GM12891 (cell line): Measurements from ENCODE around the gene MRPS12.

ENCODE experiments used
- DNase-seq: peaks from one replicate; pipeline ENCODE4 v3.0.0; 2011; ENCODE audit warnings: low spot score; ENCODE audit not compliant: insufficient read length
- FAIRE-seq: peaks from 2 replicates; lab custom pipeline; 2011; peaks lifted over from hg19 to GRCh38; lab: Jason Lieb, UNC
- PAX5 ChIP-seq: IDR thresholded peaks from 2 replicates; pipeline ENCODE4 v1.6.1; 2011; ENCODE audit warnings: low read length, moderate library complexity, mild to moderate bottlenecking; ENCODE audit not compliant: insufficient read depth, severe bottlenecking
- POLR2A ChIP-seq: IDR thresholded peaks from 2 replicates; pipeline ENCODE4 v1.6.1; 2011; ENCODE audit warnings: low read depth, low read length, control low read depth
- POLR2AphosphoS5 ChIP-seq: IDR thresholded peaks from 2 replicates; pipeline ENCODE4 v1.6.1; 2011; ENCODE audit warnings: low read depth, low read length, control low read depth
- POU2F2 ChIP-seq: IDR thresholded peaks from 2 replicates; pipeline ENCODE4 v1.6.1; 2011; ENCODE audit warnings: low read depth, mild to moderate bottlenecking, control low read depth, low read length, moderate library complexity
- SPI1 ChIP-seq: IDR thresholded peaks from 2 replicates; pipeline ENCODE4 v1.6.1; 2011; ENCODE audit warnings: low read depth, low read length, control low read depth
- TAF1 ChIP-seq: IDR thresholded peaks from 2 replicates; pipeline ENCODE4 v1.6.1; 2011; ENCODE audit warnings: low read depth, low read length, control low read depth

MRPS12 gene

DNA sequence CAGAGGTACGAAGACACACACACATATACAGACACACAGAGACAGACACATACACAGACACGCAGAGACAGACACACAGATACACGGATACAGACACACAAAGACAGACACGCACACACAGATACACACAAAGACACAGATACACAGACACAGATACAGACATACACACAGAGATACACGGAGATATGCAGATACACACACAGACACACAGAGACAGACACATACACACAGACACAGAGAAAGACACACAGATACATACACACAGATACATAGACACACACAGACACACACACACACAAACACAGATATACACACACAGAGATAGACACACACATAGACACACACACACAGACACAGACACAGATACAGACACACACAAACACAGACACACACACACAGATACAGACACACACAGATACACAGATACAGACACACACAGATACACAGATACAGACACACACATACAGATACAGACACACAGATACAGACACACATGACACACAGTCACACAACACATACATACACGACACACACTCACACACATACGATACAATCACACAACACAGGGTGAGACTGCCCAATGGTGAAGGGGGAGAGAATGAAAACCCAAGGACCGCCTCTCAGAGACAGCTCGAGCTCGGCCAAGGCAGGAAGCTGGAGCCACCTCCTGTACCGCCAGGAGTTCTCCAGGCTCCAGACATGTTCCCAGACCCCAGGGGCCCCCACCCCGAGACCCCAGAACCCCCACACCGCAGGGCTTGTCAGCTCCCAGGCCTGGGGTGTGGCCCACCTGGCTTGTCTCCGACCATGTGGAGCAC, 9.9 kb upstream of the MRPS12 start:
- DNase-seq (no peak), FAIRE-seq (peak; percentile 73)
- TF ChIP-seq SPI1 = no peak
- TF ChIP-seq PAX5 = no peak
- peak; percentile 5; the same call in 1 of the 2 replicates for TF ChIP-seq POLR2AphosphoS5

GRCh38 chr19:38921420-38922274, 9.1 kb upstream of the MRPS12 start:
- DNase-seq = no peak
- no peak for FAIRE-seq
- TF ChIP-seq POU2F2 (no peak), POLR2AphosphoS5 (no peak; the same call in 1 of the 2 replicates), POLR2A (no peak), TAF1 (no peak), SPI1 (no peak), PAX5 (no peak)

- FAIRE-seq (no peak), DNase-seq (no peak)
- TF ChIP-seq POU2F2 (no peak), SPI1 (no peak), POLR2A (no peak), TAF1 (no peak), PAX5 (no peak), POLR2AphosphoS5 (no peak)
Measured at GRCh38 chr19:38922482-38922881, 8.3 kb upstream of the MRPS12 start.

GRCh38 chr19:38924388-38924787, 6.4 kb upstream of the MRPS12 start:
- TF ChIP-seq POU2F2 = no peak
- no peak for FAIRE-seq
- no peak for DNase-seq

DNA sequence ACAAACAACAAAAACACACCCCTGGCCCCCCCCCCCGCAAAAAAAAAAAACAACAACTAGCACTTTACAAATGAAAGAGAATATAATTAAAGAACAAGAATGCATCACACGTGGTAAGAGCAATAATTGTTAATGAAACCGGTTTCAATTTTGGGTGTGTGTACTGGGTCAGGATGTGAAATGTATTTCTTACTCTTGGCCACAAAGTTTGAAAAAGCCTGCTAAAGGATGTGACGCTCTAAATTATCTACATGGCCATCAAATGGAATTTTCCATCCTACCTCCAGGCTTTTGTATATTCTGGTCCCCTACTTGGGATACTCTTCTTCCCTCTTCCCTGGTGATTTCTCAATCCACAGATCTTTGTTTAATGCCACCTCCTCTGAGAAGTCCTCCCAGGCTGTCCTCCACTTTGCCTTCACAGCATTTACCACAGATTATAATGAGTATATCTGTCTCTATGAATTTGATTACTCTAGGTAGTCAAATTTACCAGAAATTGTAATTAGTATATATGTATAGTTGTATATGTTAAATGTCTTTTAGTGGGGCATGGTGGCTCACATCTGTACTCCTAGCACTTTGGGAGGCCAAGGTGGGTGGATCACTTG, 2.2 kb upstream of the MRPS12 start:
- no peak for TF ChIP-seq POU2F2
- TF ChIP-seq SPI1 = no peak
- no peak for TF ChIP-seq POLR2A
- TF ChIP-seq PAX5 = no peak
- TF ChIP-seq TAF1 = no peak
- no peak for TF ChIP-seq POLR2AphosphoS5
- FAIRE-seq (no peak), DNase-seq (no peak)

GRCh38 chr19:38929929-38930775, 592 bp upstream of the MRPS12 start, which contains the start of gene SARS2:
Gene SARS2, minus strand, starts transcription at chr19:38930763. Its CDS starts 27 bp downstream, at chr19:38930736.
- TF ChIP-seq SPI1 (no peak), POLR2AphosphoS5 (peak; percentile 90; the same call in 1 of the 2 replicates), TAF1 (peak; percentile 94), PAX5 (no peak)
- FAIRE-seq (no peak), DNase-seq (peak; percentile 90)

DNA sequence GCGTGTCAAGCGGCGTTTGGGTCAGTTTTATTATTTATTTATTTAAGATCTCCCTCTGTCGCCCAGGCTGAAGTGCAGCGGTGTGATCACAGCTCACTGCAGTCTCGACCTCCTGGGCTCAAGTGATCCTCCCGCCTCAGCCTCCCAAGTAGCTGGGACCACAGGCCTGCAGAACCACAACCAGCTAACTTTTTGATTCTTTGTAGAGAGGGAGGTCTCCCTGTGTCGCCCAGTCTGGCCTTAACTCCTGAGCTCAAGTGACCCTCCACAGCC, 713 bp downstream of the MRPS12 start:
- TF ChIP-seq POLR2AphosphoS5 (no peak), SPI1 (no peak), POLR2A (no peak), TAF1 (no peak), PAX5 (no peak), POU2F2 (no peak)
- no peak for DNase-seq
- FAIRE-seq = no peak

GRCh38 chr19:38932425-38933179, 1.9 kb downstream of the MRPS12 start:
- no peak for TF ChIP-seq SPI1
- no peak for TF ChIP-seq POLR2AphosphoS5
- TF ChIP-seq TAF1 = no peak
- no peak for TF ChIP-seq POLR2A
- no peak for TF ChIP-seq PAX5
- TF ChIP-seq POU2F2 = no peak
- FAIRE-seq = no peak
- DNase-seq = no peak
